GM18508 (cell line): ENCODE results near the gene HOXC10.

ENCODE experiments used
- ATAC-seq: cut with Tn5 transposase; IDR thresholded peaks from one replicate; pipeline ENCODE4 v1.9.1; 2021; ENCODE audit warnings: moderate number of reproducible peaks; ENCODE audit not compliant: insufficient read depth, unreplicated experiment

Gene HOXC10

DNA sequence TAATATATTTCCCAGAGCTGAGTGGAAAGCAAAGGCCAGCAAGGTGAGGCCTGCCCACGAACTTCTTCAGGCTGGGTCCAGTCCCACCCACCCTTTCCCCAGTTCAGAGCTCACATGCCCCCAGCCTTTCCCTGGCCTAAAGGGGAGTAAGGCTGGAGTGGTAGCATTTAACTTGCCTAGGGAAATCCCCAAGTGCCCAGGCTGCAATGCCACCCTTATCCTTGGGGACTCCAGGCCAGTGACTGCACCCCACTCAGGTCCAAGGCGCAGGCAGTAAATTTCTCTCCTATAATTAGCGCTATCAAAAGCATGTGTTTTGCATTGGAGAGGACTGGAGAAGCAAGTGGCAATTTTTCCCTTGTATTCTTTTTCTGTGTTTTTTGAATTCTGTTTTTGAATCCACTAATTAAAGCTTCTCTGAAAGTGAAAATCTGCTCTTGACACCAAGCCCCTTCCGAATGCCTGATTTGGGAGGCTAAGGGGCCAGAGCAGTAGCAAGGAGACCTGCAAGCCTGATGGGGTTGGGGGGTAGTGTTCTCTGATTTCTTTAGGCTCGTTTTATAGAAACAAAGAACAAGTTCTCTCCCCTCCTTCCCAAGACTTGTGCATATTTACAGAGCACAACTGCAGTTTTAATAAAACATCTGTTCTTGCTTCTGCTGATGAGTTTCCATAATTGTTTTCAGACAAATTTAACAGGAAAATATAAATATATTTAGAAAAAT, 39.8 kb downstream of the HOXC10 start:
- no peak for ATAC-seq

DNA sequence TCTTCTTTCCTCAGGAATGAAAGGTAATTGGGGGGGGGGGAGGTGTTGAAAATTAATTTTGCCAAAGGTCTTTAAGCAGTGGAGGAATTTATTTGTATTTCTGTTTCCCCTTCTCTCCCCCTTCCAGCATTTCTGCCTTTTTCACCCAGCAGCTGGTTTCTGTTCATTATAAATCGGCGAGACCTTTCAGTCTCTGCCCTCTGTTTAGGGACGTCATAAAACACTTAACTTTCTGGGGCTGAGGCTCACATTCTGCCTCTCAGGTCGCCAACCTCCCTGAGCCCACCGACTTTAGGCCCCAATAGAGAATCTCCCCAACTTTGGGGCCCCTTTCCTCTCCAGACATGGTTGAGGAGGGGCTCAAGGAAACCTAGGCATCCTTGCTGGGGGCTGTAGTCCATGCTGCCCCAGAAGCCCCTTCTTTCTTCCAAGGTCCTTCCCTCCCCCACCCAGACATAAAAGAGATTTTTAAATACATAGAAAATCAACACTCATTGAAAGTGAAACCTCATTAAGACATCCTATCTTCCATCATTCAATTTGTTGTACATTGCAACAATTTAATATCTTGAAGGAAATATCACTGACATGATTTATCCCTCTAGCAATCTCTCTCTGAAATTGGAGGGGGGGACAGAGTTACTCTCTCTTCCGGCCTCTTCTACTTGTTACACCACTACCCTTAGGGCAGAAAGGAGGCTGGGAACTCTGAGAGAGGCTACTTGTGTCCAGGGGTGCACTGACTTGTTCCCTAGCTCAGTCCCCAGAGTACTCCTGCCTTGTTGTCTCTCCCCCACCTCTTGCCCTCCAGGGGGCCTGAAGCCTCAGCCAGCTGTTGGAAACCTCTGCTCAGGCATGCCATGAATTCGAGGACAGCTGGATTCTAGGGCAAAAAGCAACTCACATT, 40.8 kb downstream of the HOXC10 start:
- ATAC-seq = no peak

DNA sequence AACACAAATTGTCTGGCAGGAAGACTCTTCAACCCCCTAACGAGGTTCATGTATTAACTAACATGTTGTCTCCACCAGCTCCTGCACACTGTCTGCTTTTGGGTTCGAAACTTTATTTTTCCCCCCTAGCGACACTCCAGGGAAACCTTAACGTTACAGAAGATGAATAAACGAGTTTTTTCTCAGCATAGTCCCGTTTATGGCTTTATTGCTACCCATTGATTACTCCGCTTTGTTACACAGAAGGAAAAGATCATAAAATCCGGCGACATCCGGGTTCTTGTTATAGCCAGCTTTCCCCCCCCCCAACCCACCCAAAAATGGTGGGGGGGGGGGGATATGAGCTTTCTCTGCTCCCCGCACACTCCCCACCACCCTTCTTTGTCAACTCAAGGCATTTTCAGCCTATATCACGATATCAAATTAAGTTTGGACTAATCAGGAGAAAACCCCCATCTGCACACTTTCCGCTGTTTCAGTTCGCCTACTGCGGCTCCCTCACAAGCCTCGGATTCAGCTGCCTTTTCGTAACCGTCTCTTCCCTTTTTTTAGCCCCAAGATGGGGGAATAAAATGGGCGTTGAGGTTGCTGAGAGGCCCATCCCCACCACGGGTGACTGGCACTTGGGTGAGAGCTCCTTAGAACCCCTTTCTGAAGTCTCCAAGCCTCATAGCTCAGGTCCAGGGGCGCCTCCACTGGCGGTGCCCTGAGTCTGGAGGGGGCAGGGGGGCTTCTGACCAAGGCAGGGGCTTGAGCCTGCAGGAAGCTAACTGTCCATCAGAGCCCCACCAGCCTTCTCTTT, 41.9 kb downstream of the HOXC10 start:
- no peak for ATAC-seq

DNA sequence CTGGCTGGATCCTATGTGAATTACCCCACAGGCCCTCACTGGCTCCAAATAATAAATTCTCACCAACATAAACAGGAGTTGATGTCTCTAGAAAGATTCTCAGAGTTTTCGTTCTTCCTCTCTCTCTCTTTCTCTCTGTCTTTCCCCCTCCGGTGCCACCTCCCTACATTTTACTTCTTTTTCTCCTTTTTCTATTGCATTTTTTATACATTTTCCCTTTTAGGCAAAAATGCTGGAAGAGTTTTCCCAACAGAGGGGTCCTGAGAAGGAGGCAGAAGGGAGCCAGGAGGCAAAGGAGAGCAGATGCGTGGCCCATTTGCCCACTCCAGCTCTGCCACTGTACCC, 42.5 kb downstream of the HOXC10 start:
- ATAC-seq = no peak

DNA sequence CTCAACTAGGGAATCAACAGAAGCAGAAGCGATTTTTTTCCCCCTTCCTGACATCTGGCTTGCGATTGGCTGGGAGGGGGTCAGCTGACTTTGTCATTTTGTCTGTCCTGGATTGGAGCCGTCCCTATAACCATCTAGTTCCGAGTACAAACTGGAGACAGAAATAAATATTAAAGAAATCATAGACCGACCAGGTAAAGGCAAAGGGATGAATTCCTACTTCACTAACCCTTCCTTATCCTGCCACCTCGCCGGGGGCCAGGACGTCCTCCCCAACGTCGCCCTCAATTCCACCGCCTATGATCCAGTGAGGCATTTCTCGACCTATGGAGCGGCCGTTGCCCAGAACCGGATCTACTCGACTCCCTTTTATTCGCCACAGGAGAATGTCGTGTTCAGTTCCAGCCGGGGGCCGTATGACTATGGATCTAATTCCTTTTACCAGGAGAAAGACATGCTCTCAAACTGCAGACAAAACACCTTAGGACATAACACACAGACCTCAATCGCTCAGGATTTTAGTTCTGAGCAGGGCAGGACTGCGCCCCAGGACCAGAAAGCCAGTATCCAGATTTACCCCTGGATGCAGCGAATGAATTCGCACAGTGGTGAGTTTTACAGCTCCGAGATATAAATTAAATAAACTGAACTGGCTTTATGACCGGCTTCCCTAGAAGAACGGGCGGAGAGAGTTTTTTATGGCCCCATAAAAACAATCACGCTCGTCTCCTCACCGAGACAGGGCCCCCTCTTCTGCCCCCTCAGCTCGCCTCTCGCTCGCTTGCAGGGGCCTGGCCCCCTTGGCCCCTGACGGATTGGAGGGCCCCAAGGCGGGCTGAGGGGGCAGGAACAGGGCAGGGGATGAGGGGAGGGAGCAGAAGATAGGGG, 43.6 kb downstream of the HOXC10 start, which contains the start of gene HOXC6:
Gene HOXC6, plus strand, starts transcription at position 127 of the 888 bp plus-strand sequence. Its CDS starts 82 bp downstream, at position 209.
- no peak for ATAC-seq

DNA sequence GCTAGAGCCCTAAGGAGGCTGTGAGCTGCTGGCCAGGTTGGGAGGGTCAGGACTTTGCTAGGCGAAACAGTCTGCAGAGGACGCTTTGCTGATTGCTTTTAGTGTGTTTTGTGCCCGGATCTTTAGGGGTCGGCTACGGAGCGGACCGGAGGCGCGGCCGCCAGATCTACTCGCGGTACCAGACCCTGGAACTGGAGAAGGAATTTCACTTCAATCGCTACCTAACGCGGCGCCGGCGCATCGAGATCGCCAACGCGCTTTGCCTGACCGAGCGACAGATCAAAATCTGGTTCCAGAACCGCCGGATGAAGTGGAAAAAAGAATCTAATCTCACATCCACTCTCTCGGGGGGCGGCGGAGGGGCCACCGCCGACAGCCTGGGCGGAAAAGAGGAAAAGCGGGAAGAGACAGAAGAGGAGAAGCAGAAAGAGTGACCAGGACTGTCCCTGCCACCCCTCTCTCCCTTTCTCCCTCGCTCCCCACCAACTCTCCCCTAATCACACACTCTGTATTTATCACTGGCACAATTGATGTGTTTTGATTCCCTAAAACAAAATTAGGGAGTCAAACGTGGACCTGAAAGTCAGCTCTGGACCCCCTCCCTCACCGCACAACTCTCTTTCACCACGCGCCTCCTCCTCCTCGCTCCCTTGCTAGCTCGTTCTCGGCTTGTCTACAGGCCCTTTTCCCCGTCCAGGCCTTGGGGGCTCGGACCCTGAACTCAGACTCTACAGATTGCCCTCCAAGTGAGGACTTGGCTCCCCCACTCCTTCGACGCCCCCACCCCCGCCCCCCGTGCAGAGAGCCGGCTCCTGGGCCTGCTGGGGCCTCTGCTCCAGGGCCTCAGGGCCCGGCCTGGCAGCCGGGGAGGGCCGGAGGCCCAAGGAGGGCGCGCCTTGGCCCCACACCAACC, 44.8 kb downstream of the HOXC10 start:
- ATAC-seq = no peak

DNA sequence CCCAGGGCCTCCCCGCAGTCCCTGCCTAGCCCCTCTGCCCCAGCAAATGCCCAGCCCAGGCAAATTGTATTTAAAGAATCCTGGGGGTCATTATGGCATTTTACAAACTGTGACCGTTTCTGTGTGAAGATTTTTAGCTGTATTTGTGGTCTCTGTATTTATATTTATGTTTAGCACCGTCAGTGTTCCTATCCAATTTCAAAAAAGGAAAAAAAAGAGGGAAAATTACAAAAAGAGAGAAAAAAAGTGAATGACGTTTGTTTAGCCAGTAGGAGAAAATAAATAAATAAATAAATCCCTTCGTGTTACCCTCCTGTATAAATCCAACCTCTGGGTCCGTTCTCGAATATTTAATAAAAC, 45.5 kb downstream of the HOXC10 start:
- ATAC-seq = no peak

DNA sequence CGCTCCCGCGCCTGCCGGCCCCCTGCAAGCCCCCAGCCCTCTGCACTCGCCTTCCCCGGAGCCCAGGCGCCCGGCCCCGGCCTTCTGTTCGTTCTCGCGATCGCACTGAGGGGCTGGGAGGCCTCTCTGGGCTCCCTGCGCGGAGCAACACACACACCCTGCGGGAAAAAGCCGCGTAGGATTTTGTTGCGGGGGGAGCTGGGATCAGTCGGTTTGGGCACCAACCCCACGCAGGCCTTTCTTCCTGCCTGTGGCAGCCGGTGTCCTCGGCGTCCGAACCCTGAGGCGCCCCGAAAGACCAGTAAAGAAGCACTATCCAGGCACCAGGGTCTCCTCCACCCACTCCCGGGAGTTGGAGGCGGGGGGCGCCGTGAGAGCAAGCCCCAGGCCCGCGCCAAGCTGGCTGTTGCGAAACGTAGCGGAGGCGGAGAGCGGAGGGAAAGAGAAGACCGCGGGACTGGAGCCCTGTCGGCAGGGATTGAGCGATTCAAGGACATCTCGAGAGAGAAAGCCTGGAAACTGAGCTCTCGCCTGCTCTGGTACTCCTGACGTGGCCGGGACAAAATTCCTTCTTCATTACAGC, 46.0 kb downstream of the HOXC10 start:
- ATAC-seq = no peak

DNA sequence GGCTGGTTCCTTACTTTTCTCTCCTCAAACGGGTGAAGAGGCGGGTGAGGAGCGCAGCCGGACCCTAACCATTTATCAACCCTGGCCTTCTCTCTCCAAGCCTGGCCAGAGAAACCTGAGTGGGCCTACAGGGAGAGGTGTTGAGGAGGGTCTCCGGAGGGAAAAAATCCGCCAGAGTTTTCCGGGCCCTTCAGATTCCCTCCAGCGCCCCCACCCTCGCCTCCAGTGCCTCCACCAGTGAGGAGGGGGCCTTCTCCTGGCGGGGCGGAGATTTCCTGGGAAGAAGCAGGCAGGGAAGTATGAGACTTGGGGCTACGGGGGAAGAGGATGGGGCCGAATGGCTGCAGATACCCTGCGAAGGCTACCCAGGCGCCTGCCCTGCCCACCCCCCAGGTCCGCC, 46.5 kb downstream of the HOXC10 start:
- no peak for ATAC-seq

DNA sequence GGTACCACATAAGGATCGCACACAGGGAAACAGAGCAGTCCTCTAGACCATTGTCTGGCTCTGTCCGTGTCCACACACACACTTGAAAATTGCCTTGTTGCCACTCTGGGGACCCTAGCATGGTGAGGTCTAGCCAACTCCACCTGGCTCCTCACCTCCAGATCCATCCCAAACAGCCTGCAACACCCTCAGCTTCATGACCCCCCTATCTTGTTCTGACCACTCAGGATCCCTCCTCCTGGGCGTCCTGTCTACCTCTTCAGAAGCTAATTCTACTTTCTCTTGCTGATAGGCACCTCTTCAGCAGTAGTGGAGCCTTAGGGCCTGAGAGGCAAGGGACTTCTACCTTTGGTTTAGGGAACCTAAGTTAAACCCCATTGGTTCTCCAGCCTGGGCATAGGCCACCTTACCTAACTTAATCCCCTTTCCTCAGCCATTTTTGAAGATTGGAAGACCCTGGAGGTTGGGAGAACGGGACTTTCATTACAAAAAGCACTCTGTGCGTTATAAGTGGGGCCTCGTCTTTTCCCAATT, 47.2 kb downstream of the HOXC10 start:
- ATAC-seq = no peak

DNA sequence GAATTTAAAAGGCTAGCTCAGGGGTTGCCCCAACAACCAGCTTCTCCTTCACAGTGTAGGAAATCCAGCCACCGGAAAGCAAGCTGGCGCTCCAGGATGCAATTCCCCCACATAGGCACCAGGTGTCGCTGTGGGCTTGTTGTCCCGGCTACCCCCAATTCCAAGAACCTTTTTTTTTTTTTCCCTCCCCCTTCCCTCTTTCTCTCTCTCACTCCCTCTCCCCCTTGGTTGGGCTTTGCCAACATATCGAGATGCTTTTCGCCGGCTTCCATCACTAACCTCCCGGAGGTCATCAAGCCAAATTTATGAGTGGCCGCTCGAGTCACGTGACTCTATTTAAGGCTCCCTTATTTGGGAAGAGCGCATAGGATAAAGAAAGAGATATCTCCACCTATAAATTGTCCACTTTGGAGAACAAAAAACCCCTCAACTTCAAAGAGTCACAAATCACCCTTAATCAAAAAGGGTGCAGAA, 47.7 kb downstream of the HOXC10 start, which contains the start of gene HOXC5:
Gene HOXC5, plus strand, starts transcription at position 424 of the 474 bp plus-strand sequence. CDS start 73 bp downstream, outside the sequence.
- no peak for ATAC-seq

DNA sequence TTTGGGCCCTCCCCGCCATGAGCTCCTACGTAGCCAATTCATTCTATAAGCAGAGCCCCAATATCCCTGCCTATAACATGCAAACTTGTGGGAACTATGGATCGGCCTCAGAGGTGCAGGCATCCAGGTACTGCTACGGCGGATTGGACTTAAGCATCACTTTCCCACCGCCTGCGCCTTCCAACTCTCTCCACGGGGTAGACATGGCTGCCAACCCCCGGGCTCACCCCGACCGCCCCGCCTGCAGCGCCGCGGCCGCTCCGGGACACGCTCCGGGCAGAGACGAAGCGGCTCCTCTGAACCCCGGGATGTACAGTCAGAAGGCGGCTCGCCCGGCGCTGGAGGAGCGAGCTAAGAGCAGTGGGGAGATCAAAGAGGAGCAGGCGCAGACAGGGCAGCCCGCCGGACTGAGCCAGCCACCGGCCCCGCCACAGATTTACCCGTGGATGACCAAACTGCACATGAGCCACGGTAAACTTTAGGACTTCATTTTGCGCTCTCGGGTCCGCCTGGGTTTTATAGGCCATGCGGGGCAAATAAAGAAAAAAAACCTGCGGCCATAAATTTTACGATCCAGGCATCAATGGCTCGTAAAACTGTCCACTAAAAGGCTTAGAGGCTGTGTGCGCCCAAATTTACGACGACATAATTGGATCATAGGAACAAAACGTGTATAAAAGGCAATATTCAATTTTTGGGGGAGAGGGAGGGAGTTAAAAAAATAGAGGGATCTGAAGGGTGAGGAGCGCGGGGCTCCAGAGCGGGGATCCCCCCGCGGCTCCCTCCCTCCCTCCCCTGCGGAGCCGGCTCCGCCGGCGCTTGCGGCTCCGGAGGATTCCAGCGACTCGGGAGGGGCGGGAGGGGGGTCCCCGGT, 48.4 kb downstream of the HOXC10 start:
- no peak for ATAC-seq

DNA sequence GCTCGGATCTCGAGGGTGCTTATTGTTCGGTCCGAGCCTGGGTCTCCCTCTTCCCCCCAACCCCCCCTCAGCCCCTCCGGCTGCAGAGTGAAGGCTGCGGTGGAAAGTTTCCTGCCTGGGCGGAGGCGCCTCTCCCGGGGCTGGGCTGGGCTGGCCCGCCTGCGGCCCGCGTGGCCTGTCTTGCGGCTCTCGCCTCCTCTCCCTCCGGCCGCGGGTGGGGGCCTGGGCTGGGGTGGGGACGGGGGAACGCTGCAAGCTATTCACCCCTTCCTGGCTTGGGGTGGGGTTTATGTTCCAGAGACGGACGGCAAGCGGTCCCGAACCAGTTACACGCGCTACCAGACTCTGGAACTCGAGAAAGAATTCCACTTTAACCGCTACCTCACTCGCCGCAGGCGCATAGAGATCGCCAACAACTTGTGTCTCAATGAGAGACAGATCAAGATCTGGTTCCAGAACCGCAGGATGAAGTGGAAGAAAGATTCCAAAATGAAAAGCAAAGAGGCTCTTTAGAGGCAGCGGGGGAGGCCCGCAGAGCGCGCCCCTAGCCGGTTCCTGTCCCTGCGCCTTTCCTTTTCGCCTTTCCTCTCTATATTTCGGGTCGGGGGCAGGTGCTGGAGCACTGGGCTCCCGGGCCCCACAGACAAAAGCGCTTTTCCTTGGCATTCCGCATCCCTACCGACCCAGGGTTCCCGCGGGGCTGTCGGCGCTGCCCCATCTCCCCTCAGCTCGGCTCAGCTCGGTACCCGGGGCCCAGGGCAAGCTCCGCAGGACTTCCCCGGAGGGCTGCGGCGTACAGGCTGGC, 49.2 kb downstream of the HOXC10 start:
- ATAC-seq = no peak

DNA sequence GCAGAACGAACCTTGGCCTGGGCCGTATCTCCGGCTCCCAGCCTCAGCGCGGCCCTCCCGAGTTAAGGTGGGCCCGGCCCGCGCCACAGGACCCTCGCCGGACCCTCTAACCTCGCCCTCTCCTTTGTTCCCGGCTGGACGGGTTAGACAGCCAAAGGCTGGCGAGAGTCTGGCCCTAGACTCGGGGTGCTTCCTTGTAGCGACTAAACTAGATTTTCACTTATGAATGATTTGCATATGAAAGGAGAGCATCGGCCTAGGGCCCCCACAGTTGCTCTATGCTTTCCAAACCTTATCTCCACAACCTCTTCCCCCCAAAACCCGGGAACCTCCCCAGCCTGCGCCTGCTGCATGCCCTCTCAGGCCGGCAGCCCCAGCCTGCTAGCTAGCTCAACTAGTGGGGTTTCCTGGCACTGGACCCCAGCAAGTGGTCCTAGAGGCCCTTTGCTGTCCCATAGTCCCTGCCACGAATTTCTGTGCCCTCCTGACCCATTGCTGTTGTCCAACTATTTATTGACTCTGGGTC, 49.9 kb downstream of the HOXC10 start:
- no peak for ATAC-seq

DNA sequence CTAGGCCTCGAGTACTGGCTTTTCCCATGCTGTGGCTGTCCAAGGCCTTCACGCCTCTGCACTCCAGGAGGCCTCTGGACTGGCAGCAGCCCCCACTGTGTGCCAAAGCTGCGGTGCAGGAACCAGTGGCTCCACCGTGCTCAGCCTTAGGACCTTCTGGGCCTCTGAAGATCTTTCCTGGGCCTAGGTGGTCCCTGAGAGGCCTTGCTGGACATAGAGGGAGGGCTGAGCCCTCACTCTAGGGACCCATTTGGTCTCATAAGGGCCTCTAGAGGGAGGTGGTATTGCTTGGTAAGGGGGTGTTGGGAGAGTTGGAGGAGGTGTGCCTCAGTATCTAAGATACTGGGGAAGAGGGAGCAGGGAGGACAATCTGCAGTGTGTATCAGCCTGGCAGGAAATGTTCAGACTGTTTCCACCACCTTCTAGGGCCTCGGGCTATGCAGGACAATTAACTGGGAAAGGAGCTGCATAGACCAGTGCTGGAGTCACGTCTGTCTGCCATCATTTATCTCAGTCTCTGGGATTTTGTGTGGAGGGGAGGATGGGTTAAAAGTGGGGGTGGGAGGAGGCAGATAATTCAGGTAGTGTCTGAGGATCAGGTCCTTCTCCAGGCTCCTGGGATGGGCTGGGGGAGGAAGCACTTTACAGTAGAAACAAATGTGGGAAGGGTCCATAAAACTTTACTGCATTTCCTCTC, 50.8 kb downstream of the HOXC10 start:
- no peak for ATAC-seq
